Measurements from ENCODE around the gene DDX27. TPM values are rescaled to one million over a fixed set of nuclear protein-coding genes. Genes with fewer than 3 reads are reported as not detected.
"Not testable (repeated sequence)": the region's sequence is repeated elsewhere in the genome, so short reads cannot be mapped to it uniquely, and the experiment has no call there.

The DDX27 gene
- total RNA-seq, 1 experiment from 2014 or later, result 57.8 TPM

GRCh38 chr20:49207076-49207475, 12.1 kb upstream of the DDX27 start:
- no peak for DNase-seq (ENCODE audit: low read depth)

GRCh38 chr20:49210101-49210756, 9.0 kb upstream of the DDX27 start:
- no peak for DNase-seq (ENCODE audit: low read depth)

- DNase-seq (ENCODE audit: low read depth), result no peak
These were observed 8.5 kb upstream of the DDX27 start for GRCh38 chr20:49210757-49211110.

- DNase-seq (ENCODE audit: low read depth), result no peak
These were observed 4.6 kb upstream of the DDX27 start for GRCh38 chr20:49214571-49214970.

- no peak for DNase-seq (ENCODE audit: low read depth)
These were observed 4.0 kb upstream of the DDX27 start for GRCh38 chr20:49215232-49215631.

GRCh38 chr20:49216991-49217578, 2.1 kb upstream of the DDX27 start:
- peak; percentile 88 for DNase-seq (ENCODE audit: low read depth)

GRCh38 chr20:49218739-49219090, 501 bp upstream of the DDX27 start:
- not testable (repeated sequence) for DNase-seq (ENCODE audit: low read depth)

GRCh38 chr20:49219924-49220831, 962 bp downstream of the DDX27 start:
- no peak for DNase-seq (ENCODE audit: low read depth)

- no peak for DNase-seq (ENCODE audit: low read depth)
These were observed 6.7 kb downstream of the DDX27 start for GRCh38 chr20:49225896-49226295.

- no peak for DNase-seq (ENCODE audit: low read depth)
These were observed 9.5 kb downstream of the DDX27 start for GRCh38 chr20:49228676-49229075.

GRCh38 chr20:49229381-49229780, 10.2 kb downstream of the DDX27 start:
- no peak for DNase-seq (ENCODE audit: low read depth)

GRCh38 chr20:49230021-49230420, 10.8 kb downstream of the DDX27 start:
- no peak for DNase-seq (ENCODE audit: low read depth)

- no peak for DNase-seq (ENCODE audit: low read depth)
These were observed 11.4 kb downstream of the DDX27 start for GRCh38 chr20:49230561-49231133.

GRCh38 chr20:49231471-49231870, 12.3 kb downstream of the DDX27 start:
- DNase-seq (ENCODE audit: low read depth), result no peak

GRCh38 chr20:49233226-49233625, 14.0 kb downstream of the DDX27 start:
- DNase-seq (ENCODE audit: low read depth), result no peak

- no peak for DNase-seq (ENCODE audit: low read depth)
These were observed 15.6 kb downstream of the DDX27 start for GRCh38 chr20:49234831-49235230.

- DNase-seq (ENCODE audit: low read depth), result no peak
These were observed 17.1 kb downstream of the DDX27 start for GRCh38 chr20:49236301-49236700.

GRCh38 chr20:49237531-49237930, 18.3 kb downstream of the DDX27 start:
- DNase-seq (ENCODE audit: low read depth), result no peak

- DNase-seq (ENCODE audit: low read depth), result peak; percentile 33
These were observed 26.9 kb downstream of the DDX27 start for GRCh38 chr20:49245921-49246740.

- DNase-seq (ENCODE audit: low read depth), result no peak
These were observed 28.0 kb downstream of the DDX27 start for GRCh38 chr20:49247169-49247723.

- no peak for DNase-seq (ENCODE audit: low read depth)
These were observed 28.6 kb downstream of the DDX27 start for GRCh38 chr20:49247792-49248191.
